Nephron progenitor cell (in vitro differentiated cells): ENCODE results near the gene UBE2E2.

ENCODE experiments used
- DNase-seq: peaks from one replicate; pipeline ENCODE4 v3.0.0; 2021
- H3K27ac Mint-ChIP-seq: 2 replicates; pipeline ENCODE4 v1.8.0; 2021; ENCODE audit warnings: mild to moderate bottlenecking, moderate library complexity, mixed read lengths
- H3K27me3 Mint-ChIP-seq: 2 replicates; pipeline ENCODE4 v1.8.0; 2021; ENCODE audit warnings: mild to moderate bottlenecking, low read depth, mixed read lengths; ENCODE audit not compliant: poor library complexity
- H3K36me3 Mint-ChIP-seq: 2 replicates; pipeline ENCODE4 v1.8.0; 2021; ENCODE audit warnings: low read depth, mixed read lengths
- H3K4me1 Mint-ChIP-seq: 2 replicates; pipeline ENCODE4 v1.8.0; 2021; ENCODE audit warnings: mixed read lengths
- H3K4me3 Mint-ChIP-seq: 2 replicates; pipeline ENCODE4 v1.8.0; 2021; ENCODE audit warnings: mild to moderate bottlenecking, moderate library complexity, mixed read lengths
- H3K9me3 Mint-ChIP-seq: 2 replicates; pipeline ENCODE4 v1.8.0; 2021; ENCODE audit warnings: mild to moderate bottlenecking, moderate library complexity, mixed read lengths
- TF ChIP-seq, protein P1 (sequence below): fragments of 200-600 bp; sonication (generic); IDR thresholded peaks from 2 replicates; pipeline ENCODE4 v1.5.0; 2021; ENCODE audit warnings: antibody characterized with exemption

The UBE2E2 gene

DNA sequence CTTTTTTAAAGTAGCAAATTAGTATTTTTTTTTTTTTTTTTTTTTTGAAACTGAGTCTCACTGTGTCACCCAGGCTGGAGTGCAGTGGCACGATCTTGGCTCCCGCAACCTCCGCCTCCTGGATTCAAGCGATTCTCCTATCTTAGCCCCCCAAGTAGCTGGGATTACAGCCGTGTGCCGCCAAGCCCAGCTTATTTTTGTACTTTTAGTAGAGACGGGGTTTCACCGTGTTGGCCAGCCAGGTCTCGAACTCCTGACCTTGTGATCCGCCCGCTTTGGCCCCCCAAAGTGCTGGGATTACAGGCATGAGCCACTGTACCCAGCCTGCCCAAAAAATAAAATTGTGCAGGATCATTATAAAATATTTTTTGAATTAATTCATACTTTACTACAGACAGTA lies 330.5 kb downstream of the UBE2E2 start:
- no peak overlapping the region for H3K27ac Mint-ChIP-seq
- no peaks in the 10 kb centered on the region for H3K36me3 Mint-ChIP-seq
- TF ChIP-seq, protein P1, sequence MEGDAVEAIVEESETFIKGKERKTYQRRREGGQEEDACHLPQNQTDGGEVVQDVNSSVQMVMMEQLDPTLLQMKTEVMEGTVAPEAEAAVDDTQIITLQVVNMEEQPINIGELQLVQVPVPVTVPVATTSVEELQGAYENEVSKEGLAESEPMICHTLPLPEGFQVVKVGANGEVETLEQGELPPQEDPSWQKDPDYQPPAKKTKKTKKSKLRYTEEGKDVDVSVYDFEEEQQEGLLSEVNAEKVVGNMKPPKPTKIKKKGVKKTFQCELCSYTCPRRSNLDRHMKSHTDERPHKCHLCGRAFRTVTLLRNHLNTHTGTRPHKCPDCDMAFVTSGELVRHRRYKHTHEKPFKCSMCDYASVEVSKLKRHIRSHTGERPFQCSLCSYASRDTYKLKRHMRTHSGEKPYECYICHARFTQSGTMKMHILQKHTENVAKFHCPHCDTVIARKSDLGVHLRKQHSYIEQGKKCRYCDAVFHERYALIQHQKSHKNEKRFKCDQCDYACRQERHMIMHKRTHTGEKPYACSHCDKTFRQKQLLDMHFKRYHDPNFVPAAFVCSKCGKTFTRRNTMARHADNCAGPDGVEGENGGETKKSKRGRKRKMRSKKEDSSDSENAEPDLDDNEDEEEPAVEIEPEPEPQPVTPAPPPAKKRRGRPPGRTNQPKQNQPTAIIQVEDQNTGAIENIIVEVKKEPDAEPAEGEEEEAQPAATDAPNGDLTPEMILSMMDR: no peak
- no peak for DNase-seq
- H3K4me1 Mint-ChIP-seq: peaks cover 6% of the 10 kb centered on the region
- H3K27me3 Mint-ChIP-seq: no peaks in the 10 kb centered on the region
- no peaks in the 10 kb centered on the region for H3K9me3 Mint-ChIP-seq
- H3K4me3 Mint-ChIP-seq: no peak overlapping the region

DNA sequence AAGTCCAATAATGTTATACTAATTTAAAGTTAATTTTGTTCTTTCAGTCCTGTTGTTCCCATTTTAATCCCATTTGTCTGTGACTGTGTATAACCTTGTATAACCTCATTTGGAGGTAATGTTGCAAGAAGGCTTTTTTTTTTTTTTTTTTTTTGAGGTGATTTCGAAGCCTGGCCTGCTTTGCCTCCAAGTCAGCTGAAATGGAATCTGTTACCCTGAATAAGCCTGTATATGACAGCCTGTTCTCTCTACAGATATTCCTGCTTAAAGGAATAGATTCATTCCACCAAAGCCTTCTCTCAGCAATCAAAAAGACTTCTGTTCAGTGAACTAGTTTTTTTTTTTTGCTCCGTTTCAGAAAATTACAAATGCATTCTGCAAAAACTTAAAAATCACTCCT lies 330.9 kb downstream of the UBE2E2 start:
- TF ChIP-seq, protein P1: no peak
- no peaks in the 10 kb centered on the region for H3K9me3 Mint-ChIP-seq
- H3K4me1 Mint-ChIP-seq: peaks cover 6% of the 10 kb centered on the region
- no peaks in the 10 kb centered on the region for H3K27me3 Mint-ChIP-seq
- H3K4me3 Mint-ChIP-seq: no peak overlapping the region
- H3K27ac Mint-ChIP-seq: no peak overlapping the region
- DNase-seq: no peak
- H3K36me3 Mint-ChIP-seq: no peaks in the 10 kb centered on the region

DNA sequence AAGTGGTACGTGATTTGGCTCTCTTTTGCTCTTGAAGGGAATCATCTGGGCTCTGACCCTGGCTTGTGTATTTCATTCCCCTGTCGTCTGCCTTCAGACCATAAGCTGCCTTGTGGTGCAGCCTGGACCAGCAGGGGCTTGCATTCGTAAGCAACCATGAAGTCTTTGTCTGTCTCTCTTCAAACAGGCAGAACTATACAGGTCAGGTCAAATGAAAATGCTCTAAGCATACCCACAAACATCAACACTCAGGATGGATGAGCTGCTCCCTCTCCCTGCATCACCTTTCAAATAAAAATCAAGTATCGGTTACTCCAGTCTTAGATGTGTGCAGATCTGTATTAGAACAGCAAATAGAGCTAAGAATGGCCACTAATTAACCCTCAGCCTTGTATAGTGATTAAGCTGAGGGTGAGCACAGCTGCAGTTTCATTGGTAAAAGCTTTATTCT lies 334.0 kb downstream of the UBE2E2 start:
- no peak overlapping the region for H3K4me3 Mint-ChIP-seq

GRCh38 chr3:23539185-23539584 lies 336.1 kb downstream of the UBE2E2 start:
- Mint-ChIP-seq H3K27me3 (no peaks in the 10 kb centered on the region), H3K36me3 (no peaks in the 10 kb centered on the region), H3K27ac (no peak overlapping the region), H3K4me1 (peaks cover 6% of the 10 kb centered on the region), H3K9me3 (no peaks in the 10 kb centered on the region), H3K4me3 (no peak overlapping the region)
- no peak for DNase-seq
- TF ChIP-seq, protein P1: no peak

More for the DNA sequence above, 334.0 kb downstream of the UBE2E2 start:
- TF ChIP-seq, protein P1: no peak
- Mint-ChIP-seq H3K4me1 (peaks cover 6% of the 10 kb centered on the region), H3K27ac (peak overlapping the region; percentile 66), H3K27me3 (no peaks in the 10 kb centered on the region), H3K36me3 (no peaks in the 10 kb centered on the region), H3K9me3 (no peaks in the 10 kb centered on the region)
- DNase-seq: peak; percentile 3

DNA sequence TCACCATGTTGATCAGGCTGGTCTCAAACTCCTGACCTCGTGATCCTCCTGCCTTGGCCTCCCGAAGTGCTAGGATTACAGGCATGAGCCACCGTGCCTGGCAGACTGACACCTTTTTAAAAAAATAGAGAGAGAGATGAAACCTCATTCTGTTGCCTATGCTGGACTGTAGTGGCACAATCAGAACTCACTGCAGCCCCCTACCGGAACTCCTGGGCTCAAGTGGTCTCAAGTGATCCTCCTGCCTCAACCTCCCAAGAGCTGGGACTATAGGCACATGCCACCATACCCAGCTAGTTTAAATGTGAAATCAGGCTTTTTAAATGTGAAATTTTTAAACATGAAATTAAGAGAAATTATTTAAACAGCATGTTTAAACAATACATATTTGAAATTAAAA lies 337.5 kb downstream of the UBE2E2 start:
- no peaks in the 10 kb centered on the region for H3K36me3 Mint-ChIP-seq
- H3K4me3 Mint-ChIP-seq: no peak overlapping the region
- no peak for DNase-seq
- H3K27me3 Mint-ChIP-seq: no peaks in the 10 kb centered on the region
- H3K9me3 Mint-ChIP-seq: no peaks in the 10 kb centered on the region
- H3K27ac Mint-ChIP-seq: no peak overlapping the region
- H3K4me1 Mint-ChIP-seq: peaks cover 6% of the 10 kb centered on the region
- TF ChIP-seq, protein P1: no peak

DNA sequence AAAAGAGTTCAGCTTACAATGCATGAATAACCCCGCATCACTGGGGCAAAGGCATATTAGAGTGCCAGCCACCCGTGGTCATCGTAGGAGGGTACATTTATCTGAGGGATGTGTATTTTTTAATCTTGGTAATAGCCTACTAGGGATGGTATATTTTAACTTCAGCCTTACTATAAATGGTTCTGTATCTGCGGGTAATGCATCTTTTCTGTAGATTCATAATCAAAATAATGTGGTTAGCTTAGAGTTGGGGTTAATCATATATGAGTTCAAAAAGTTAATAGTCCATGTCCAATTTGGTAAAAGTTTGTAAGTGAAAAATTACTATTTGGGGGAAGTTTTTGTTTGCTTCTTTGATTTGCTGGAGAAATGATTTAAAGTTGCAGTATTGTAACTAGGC lies 339.0 kb downstream of the UBE2E2 start:
- Mint-ChIP-seq H3K27ac (no peak overlapping the region), H3K4me3 (no peak overlapping the region), H3K9me3 (no peaks in the 10 kb centered on the region), H3K4me1 (peaks cover 3% of the 10 kb centered on the region), H3K36me3 (no peaks in the 10 kb centered on the region), H3K27me3 (no peaks in the 10 kb centered on the region)
- no peak for DNase-seq
- TF ChIP-seq, protein P1: no peak
